ENCODE data around the gene MYBPC3. TPM values are rescaled to one million over a fixed set of nuclear protein-coding genes. Genes with fewer than 3 reads are reported as not detected.

Gene MYBPC3
- polyA plus RNA-seq, 2 of the 4 experiments (the other 2 are of a cell fraction): 0.05 to 0.06 TPM

DNA sequence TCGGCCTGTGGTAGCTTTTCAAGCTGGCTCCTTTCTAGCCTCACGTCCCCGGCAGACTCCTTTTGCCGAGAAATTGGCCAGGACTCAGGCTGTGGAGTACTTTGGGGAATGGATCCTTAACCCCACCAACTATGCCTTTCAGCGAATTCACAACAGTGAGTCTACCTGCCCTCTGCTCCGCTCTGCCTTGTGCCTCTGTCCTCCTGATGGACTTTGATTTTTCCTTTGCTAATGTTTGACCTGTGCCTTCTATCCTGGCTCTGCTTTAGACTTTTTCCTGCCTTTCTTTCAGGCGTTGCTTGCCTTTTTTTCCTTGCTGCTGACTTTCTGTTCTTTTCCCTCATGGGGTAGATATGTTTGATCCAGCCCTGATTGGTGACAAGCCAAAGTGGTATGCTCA is 70.0 kb downstream of the MYBPC3 start:
- FAIRE-seq: no peak
- POLR2A ChIA-PET: no interaction called here
- Histone ChIP-seq H3K27ac (no peak overlapping the region), H3K9me3 (no peaks in the 10 kb centered on the region), H3K4me3 (no peak overlapping the region), H3K4me2 (no peak overlapping the region), H3K4me1 (no peaks in the 10 kb centered on the region)
- WGBS (ENCODE audit: missing lambda C conversion rate): 97% methylated on average over 7 of the region's 7 CpGs
- TF ChIP-seq RFX5 (IDR thresholded peaks at IDR 0.05) (no peak), PHF8 (IDR thresholded peaks at IDR 0.05; ENCODE audit: borderline replicate concordance, low read depth) (no peak), CBX8 (IDR thresholded peaks at IDR 0.05) (no peak), MAFK (IDR thresholded peaks at IDR 0.05; ENCODE audit: partially characterized antibody) (no peak), NFE2L2 (conservative IDR thresholded peaks at IDR 0.05; ENCODE audit: low read length) (no peak), ZSCAN20 (CRISPR knock-in tag; IDR thresholded peaks at IDR 0.05) (no peak), GATA3 (IDR thresholded peaks at IDR 0.05; ENCODE audit: borderline replicate concordance) (no peak), TFCP2L1 (CRISPR knock-in tag; IDR thresholded peaks at IDR 0.05) (no peak), EHF (CRISPR knock-in tag; IDR thresholded peaks at IDR 0.05) (no peak), ZC3H11A (IDR thresholded peaks at IDR 0.05) (no peak), RAD21 (conservative IDR thresholded peaks at IDR 0.05 in 1 of 2, IDR thresholded peaks at IDR 0.05 in 1 of 2) (no peak), MYC (IDR thresholded peaks at IDR 0.05; ENCODE audit: borderline replicate concordance, low read length) (no peak), ZNF302 (CRISPR knock-in tag; IDR thresholded peaks at IDR 0.05) (no peak), CBX2 (IDR thresholded peaks at IDR 0.05; ENCODE audit: borderline replicate concordance, low read depth) (no peak), CEBPB (IDR thresholded peaks at IDR 0.05) (no peak), RARB (CRISPR knock-in tag; IDR thresholded peaks at IDR 0.05) (no peak)
- TF ChIP-seq, protein P1, sequence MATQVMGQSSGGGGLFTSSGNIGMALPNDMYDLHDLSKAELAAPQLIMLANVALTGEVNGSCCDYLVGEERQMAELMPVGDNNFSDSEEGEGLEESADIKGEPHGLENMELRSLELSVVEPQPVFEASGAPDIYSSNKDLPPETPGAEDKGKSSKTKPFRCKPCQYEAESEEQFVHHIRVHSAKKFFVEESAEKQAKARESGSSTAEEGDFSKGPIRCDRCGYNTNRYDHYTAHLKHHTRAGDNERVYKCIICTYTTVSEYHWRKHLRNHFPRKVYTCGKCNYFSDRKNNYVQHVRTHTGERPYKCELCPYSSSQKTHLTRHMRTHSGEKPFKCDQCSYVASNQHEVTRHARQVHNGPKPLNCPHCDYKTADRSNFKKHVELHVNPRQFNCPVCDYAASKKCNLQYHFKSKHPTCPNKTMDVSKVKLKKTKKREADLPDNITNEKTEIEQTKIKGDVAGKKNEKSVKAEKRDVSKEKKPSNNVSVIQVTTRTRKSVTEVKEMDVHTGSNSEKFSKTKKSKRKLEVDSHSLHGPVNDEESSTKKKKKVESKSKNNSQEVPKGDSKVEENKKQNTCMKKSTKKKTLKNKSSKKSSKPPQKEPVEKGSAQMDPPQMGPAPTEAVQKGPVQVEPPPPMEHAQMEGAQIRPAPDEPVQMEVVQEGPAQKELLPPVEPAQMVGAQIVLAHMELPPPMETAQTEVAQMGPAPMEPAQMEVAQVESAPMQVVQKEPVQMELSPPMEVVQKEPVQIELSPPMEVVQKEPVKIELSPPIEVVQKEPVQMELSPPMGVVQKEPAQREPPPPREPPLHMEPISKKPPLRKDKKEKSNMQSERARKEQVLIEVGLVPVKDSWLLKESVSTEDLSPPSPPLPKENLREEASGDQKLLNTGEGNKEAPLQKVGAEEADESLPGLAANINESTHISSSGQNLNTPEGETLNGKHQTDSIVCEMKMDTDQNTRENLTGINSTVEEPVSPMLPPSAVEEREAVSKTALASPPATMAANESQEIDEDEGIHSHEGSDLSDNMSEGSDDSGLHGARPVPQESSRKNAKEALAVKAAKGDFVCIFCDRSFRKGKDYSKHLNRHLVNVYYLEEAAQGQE (IDR thresholded peaks at IDR 0.05): no peak
- TF ChIP-seq, protein P2, sequence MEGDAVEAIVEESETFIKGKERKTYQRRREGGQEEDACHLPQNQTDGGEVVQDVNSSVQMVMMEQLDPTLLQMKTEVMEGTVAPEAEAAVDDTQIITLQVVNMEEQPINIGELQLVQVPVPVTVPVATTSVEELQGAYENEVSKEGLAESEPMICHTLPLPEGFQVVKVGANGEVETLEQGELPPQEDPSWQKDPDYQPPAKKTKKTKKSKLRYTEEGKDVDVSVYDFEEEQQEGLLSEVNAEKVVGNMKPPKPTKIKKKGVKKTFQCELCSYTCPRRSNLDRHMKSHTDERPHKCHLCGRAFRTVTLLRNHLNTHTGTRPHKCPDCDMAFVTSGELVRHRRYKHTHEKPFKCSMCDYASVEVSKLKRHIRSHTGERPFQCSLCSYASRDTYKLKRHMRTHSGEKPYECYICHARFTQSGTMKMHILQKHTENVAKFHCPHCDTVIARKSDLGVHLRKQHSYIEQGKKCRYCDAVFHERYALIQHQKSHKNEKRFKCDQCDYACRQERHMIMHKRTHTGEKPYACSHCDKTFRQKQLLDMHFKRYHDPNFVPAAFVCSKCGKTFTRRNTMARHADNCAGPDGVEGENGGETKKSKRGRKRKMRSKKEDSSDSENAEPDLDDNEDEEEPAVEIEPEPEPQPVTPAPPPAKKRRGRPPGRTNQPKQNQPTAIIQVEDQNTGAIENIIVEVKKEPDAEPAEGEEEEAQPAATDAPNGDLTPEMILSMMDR (IDR thresholded peaks at IDR 0.05): no peak
- TF ChIP-seq, protein P3, sequence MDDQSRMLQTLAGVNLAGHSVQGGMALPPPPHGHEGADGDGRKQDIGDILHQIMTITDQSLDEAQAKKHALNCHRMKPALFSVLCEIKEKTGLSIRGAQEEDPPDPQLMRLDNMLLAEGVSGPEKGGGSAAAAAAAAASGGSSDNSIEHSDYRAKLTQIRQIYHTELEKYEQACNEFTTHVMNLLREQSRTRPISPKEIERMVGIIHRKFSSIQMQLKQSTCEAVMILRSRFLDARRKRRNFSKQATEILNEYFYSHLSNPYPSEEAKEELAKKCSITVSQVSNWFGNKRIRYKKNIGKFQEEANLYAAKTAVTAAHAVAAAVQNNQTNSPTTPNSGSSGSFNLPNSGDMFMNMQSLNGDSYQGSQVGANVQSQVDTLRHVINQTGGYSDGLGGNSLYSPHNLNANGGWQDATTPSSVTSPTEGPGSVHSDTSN (IDR thresholded peaks at IDR 0.05): no peak
- CTCF ChIA-PET: interaction anchor here (1.6 kb wide), 1 partner anchor 10 kb away, joined by 4 read pairs; no protein-coding TSS in a partner anchor
- no peak for ATAC-seq
- no peak for DNase-seq (ENCODE audit: low read depth in 1 of 2, low spot score in 1 of 2)

Small RNA genes lying within 50 kb of the gene (small RNA-seq; reads per million reads assigned to genes)
- 0 reads per million in 6 experiments for gene MIR4487

Other genes with a start within 250 kb of the MYBPC3 start
- 28.3 and 29.5 TPM in 2 replicates for gene ARFGAP2, start 175.8 kb downstream of the MYBPC3 start, polyA plus RNA-seq (2011; rRNA removed)
- 34.0 to 38.0 TPM (median 35.2 TPM) in 3 replicates for gene ARFGAP2, start 175.8 kb downstream of the MYBPC3 start, polyA plus RNA-seq (2017; fragmentation: RNase III; extraction: RNeasy Plus Mini Kit Qiagen cat#74134 plus additional on column Dnase treatment)
- gene PACSIN3, start 166.3 kb downstream of the MYBPC3 start, polyA plus RNA-seq (2011; rRNA removed): 15.8 and 16.5 TPM in 2 replicates
- gene PACSIN3, start 166.3 kb downstream of the MYBPC3 start, polyA plus RNA-seq (2017; fragmentation: RNase III; extraction: RNeasy Plus Mini Kit Qiagen cat#74134 plus additional on column Dnase treatment): 32.9 to 35.7 TPM (median 35.3 TPM) in 3 replicates
- gene DDB2, start 137.7 kb downstream of the MYBPC3 start, polyA plus RNA-seq (2011; rRNA removed): 96.2 and 103 TPM in 2 replicates
- 95.4 to 106 TPM (median 96.9 TPM) in 3 replicates for gene DDB2, start 137.7 kb downstream of the MYBPC3 start, polyA plus RNA-seq (2017; fragmentation: RNase III; extraction: RNeasy Plus Mini Kit Qiagen cat#74134 plus additional on column Dnase treatment)
- 13.6 and 17.7 TPM in 2 replicates for gene ACP2, start 103.9 kb downstream of the MYBPC3 start, polyA plus RNA-seq (2011; rRNA removed)
- 17.5 to 19.8 TPM (median 19.7 TPM) in 3 replicates for gene ACP2, start 103.9 kb downstream of the MYBPC3 start, polyA plus RNA-seq (2017; fragmentation: RNase III; extraction: RNeasy Plus Mini Kit Qiagen cat#74134 plus additional on column Dnase treatment)
- 18.7 and 28.6 TPM in 2 replicates for gene NR1H3, start 94.7 kb downstream of the MYBPC3 start, polyA plus RNA-seq (2011; rRNA removed)
- 10.6 to 18.4 TPM (median 14.5 TPM) in 3 replicates for gene NR1H3, start 94.7 kb downstream of the MYBPC3 start, polyA plus RNA-seq (2017; fragmentation: RNase III; extraction: RNeasy Plus Mini Kit Qiagen cat#74134 plus additional on column Dnase treatment)
- gene MADD, start 82.6 kb downstream of the MYBPC3 start, polyA plus RNA-seq (2011; rRNA removed): 16.7 and 46.2 TPM in 2 replicates
- 22.4 to 25.2 TPM (median 24.0 TPM) in 3 replicates for gene MADD, start 82.6 kb downstream of the MYBPC3 start, polyA plus RNA-seq (2017; fragmentation: RNase III; extraction: RNeasy Plus Mini Kit Qiagen cat#74134 plus additional on column Dnase treatment)
- not detected in 2 replicates for gene SPI1, start 25.8 kb upstream of the MYBPC3 start, polyA plus RNA-seq (2011; rRNA removed)
- gene SPI1, start 25.8 kb upstream of the MYBPC3 start, polyA plus RNA-seq (2017; fragmentation: RNase III; extraction: RNeasy Plus Mini Kit Qiagen cat#74134 plus additional on column Dnase treatment): 0.07 to 0.21 TPM (median 0.14 TPM) in 3 replicates
- 10.8 and 11.7 TPM in 2 replicates for gene SLC39A13, start 55.9 kb upstream of the MYBPC3 start, polyA plus RNA-seq (2011; rRNA removed)
- gene SLC39A13, start 55.9 kb upstream of the MYBPC3 start, polyA plus RNA-seq (2017; fragmentation: RNase III; extraction: RNeasy Plus Mini Kit Qiagen cat#74134 plus additional on column Dnase treatment): 29.7 to 35.4 TPM (median 35.2 TPM) in 3 replicates
- 201 and 283 TPM in 2 replicates for gene PSMC3, start 73.7 kb upstream of the MYBPC3 start, polyA plus RNA-seq (2011; rRNA removed)
- 342 to 383 TPM (median 371 TPM) in 3 replicates for gene PSMC3, start 73.7 kb upstream of the MYBPC3 start, polyA plus RNA-seq (2017; fragmentation: RNase III; extraction: RNeasy Plus Mini Kit Qiagen cat#74134 plus additional on column Dnase treatment)
- gene RAPSN, start 96.4 kb upstream of the MYBPC3 start, polyA plus RNA-seq (2011; rRNA removed): 0.08 and 0.12 TPM in 2 replicates
- gene RAPSN, start 96.4 kb upstream of the MYBPC3 start, polyA plus RNA-seq (2017; fragmentation: RNase III; extraction: RNeasy Plus Mini Kit Qiagen cat#74134 plus additional on column Dnase treatment): 0.17 to 0.26 TPM (median 0.21 TPM) in 3 replicates
- gene CELF1, start 200.4 kb upstream of the MYBPC3 start, polyA plus RNA-seq (2011; rRNA removed): 137 and 138 TPM in 2 replicates
- gene CELF1, start 200.4 kb upstream of the MYBPC3 start, polyA plus RNA-seq (2017; fragmentation: RNase III; extraction: RNeasy Plus Mini Kit Qiagen cat#74134 plus additional on column Dnase treatment): 51.4 to 54.1 TPM (median 53.8 TPM) in 3 replicates
- gene PTPMT1, start 212.9 kb upstream of the MYBPC3 start, polyA plus RNA-seq (2011; rRNA removed): 58.8 and 69.2 TPM in 2 replicates
- gene PTPMT1, start 212.9 kb upstream of the MYBPC3 start, polyA plus RNA-seq (2017; fragmentation: RNase III; extraction: RNeasy Plus Mini Kit Qiagen cat#74134 plus additional on column Dnase treatment): 57.0 to 68.2 TPM (median 63.4 TPM) in 3 replicates
- gene KBTBD4, start 226.3 kb upstream of the MYBPC3 start, polyA plus RNA-seq (2011; rRNA removed): 21.0 and 23.4 TPM in 2 replicates
- gene KBTBD4, start 226.3 kb upstream of the MYBPC3 start, polyA plus RNA-seq (2017; fragmentation: RNase III; extraction: RNeasy Plus Mini Kit Qiagen cat#74134 plus additional on column Dnase treatment): 19.0 to 22.8 TPM (median 20.5 TPM) in 3 replicates
- 155 and 156 TPM in 2 replicates for gene NDUFS3, start 226.4 kb upstream of the MYBPC3 start, polyA plus RNA-seq (2011; rRNA removed)
- 130 to 144 TPM (median 142 TPM) in 3 replicates for gene NDUFS3, start 226.4 kb upstream of the MYBPC3 start, polyA plus RNA-seq (2017; fragmentation: RNase III; extraction: RNeasy Plus Mini Kit Qiagen cat#74134 plus additional on column Dnase treatment)
- gene FAM180B, start 234.0 kb upstream of the MYBPC3 start, polyA plus RNA-seq (2011; rRNA removed): not detected in 2 replicates
- gene FAM180B, start 234.0 kb upstream of the MYBPC3 start, polyA plus RNA-seq (2017; fragmentation: RNase III; extraction: RNeasy Plus Mini Kit Qiagen cat#74134 plus additional on column Dnase treatment): 0.07 to 0.10 TPM in 2 of 3 replicates, not detected in the other
- gene C1QTNF4, start 241.7 kb upstream of the MYBPC3 start, polyA plus RNA-seq (2011; rRNA removed): not detected in 2 replicates
- gene C1QTNF4, start 241.7 kb upstream of the MYBPC3 start, polyA plus RNA-seq (2017; fragmentation: RNase III; extraction: RNeasy Plus Mini Kit Qiagen cat#74134 plus additional on column Dnase treatment): not detected in 3 replicates